DMS53 treated with DMSO at 0.1 percent for 48 hours (cell line): Measurements from ENCODE around the gene NUP214.

ENCODE experiments used
- DNase-seq: peaks from one replicate; lab custom pipeline; 2025; ENCODE audit not compliant: unreplicated experiment; lab: John Stamatoyannopoulos, UW

The NUP214 gene

DNA sequence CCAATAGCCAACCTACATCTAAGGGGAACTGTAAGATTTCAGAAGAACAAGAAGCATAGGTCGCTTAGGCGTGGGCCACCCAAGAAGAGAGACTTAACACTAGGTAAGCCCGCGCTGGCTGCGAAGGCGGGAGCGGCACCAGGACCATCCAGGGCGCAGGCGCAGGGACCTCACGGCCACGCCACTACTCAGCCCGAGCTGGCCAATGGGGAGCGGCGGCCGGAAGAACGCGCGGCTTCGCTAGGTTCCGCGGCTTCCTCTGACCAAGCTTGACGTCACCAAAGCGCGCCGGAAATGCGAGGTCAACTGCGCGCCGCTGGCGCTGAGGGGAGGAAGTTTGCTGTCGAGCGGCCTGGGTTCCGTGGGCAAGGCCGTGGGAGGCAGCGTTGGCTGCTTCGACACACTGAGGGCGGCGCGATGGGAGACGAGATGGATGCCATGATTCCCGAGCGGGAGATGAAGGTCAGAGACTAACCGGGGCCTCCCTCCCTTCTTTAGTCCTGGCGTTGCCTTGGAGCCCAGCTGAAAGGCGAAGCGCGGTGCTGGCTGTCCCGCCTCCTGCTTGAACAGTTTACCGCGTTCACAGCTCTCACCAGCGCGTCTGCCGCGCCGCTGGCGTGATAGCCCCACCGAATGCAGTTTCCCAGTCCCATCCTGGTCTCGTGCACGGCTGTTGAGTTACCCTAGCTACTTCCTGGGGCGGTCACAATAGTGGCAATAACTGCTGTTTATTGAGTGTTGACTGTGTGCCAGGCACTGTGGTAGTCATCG, at the start of gene NUP214:
Gene NUP214, plus strand, starts transcription at position 299 of the 771 bp plus-strand sequence. Its CDS starts 119 bp downstream, at position 418.
- DNase-seq: peak; percentile 96

DNA sequence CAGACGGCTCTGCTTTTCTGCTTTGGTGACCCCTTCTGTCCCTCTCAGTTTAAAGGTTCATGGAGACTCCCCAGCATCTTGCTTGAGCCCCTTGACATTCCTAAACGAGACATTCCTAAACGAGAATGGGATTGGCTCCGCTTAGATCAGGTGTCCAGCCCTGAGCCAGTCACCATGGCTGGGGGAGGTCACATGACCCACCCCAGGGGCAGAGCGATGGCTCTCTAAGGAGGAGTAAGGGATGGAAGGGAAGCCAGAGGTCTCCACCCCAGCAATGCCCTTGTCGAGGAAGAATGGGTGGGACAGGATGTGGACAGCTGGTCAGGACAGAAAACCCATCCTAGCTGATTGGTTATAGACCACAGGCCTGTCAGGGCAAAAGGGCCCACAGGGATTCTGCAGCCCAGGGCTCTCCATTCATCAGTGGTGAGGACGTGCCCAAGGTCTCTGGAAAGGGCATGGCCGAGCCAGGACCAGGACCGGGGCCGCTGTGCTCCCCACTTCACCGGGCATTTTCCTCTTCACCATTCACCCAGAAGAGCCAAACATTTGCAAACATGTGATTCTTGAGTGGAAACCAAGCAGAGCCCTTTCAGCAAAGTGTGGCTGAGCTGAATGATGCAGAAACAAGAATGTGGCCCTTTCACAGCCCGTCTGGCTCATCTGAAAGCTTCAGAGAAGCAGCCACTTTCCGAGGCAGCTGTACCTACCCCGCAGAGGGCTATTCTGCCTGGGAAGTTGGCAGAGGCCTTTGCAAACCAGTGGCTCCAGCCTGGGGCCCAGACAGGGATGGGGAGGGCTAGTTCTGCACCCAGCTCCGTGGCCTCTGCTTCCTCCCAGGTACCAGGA, 48.8 kb upstream of the NUP214 start:
- DNase-seq: no peak

DNA sequence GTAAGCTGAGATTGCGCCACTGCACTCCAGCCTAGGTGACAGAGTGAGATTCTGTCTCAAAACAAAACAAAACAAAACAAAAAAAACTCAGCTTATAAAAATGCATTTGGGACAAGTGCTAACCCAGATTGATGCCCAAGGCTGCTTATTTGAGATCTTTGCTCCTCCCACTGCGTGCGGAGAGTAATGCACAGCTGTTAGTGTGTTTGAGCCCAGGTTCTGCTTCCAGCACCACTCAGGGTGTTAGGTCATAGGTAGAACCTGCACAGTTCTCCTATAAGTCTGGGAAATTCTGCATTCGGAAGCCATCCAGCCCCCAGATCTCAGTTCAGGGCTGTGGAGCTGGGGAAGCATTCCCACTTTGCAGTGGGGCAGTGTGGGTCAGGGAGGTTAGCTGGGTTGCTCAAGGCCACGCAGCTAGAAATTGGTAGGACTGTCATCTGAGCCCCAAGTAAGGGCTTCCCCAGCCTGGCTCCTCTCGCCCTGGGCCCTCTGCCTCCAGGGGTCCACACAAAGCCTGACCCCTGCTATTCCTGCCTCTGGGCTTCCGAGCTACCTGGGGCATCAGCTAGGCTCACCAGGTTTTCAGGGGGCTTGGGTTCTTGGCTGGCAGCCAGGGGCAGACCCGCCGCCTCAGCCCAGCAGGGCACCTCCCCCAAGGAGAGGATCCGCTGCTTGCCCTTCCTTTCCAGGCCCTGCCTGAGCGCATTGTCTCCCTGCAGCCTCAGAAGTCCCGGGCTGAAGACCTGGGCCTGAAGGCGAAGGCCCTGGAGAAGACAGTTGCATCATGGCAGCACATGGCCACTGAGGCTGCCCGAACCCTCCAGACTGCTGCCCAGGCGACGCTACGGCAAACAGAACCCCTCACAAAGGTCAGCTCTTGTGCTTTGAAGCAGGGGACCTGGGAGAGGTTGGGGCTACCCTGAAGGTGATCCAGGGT, 46.7 kb upstream of the NUP214 start:
- no peak for DNase-seq

DNA sequence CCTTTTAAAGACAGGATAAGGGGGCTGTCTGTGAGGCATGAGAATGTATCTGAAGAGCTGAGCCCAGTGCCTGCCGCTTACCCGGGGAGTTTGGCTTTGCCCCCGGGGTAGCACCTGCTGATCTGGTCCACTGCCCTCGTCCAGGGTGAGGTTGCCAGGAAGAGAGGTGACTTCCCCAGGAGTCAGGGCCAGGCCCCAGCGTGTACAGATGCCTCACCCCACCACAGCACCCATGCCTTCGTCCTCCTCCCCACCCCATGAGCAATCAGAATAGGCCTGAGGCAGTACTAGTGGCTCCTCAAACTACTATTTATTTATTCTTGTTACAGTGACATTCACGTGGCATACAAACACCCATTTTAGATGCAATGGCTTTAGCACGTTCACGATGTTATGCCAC, 44.8 kb upstream of the NUP214 start:
- no peak for DNase-seq

DNA sequence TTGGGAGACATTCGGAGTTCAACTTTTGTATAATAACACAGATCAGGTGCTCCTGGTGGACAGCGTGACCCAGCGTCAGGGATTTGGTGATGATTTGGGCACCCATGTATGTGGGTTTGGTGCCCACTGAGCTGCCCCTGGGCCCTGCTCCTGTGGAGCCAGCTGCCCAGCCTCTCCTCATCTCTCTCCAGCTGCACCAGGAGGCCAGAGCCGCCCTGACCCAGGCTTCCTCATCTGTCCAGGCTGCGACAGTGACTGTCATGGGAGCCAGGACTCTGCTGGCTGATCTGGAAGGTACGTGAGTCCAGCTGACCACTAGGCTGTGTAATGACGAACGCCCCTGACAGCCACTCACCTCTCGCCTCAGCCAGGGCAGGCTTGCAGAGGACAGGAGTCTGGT, 43.5 kb upstream of the NUP214 start:
- DNase-seq: no peak

DNA sequence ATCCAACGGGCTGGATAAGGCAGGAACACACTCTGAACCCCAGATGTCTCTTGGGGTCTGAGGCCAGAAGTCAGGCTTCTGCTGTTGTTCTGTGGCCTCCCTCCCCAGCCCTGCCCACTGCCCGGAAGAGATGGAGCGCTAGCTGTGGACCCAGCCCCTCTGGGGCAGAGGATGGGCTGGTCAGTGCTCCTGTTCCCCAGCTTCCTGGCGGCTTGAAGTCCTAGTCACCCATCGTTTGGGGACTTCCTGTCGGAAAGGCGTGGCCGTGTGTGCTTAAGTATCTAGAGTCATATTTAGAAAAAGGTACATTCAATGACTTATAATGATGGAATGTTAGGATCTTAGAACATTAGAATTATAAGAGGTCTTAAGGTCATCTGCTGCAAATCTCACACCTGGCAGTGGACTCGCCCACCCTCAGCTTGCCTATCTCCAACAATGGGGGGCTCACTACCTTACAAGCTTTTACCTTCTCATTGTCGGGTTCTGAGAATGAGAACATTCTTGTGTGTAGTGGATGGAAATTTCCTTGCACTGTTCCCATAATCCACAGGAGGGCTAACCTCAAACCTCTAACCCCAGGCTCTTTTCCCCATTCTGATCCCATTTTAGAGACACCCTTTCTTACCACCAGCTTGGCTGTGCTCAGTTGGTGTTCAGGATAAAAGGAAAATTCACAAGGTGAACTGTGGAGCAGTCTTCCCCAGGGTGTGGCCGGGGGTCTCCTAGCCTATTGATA, 42.4 kb upstream of the NUP214 start:
- DNase-seq: no peak

DNA sequence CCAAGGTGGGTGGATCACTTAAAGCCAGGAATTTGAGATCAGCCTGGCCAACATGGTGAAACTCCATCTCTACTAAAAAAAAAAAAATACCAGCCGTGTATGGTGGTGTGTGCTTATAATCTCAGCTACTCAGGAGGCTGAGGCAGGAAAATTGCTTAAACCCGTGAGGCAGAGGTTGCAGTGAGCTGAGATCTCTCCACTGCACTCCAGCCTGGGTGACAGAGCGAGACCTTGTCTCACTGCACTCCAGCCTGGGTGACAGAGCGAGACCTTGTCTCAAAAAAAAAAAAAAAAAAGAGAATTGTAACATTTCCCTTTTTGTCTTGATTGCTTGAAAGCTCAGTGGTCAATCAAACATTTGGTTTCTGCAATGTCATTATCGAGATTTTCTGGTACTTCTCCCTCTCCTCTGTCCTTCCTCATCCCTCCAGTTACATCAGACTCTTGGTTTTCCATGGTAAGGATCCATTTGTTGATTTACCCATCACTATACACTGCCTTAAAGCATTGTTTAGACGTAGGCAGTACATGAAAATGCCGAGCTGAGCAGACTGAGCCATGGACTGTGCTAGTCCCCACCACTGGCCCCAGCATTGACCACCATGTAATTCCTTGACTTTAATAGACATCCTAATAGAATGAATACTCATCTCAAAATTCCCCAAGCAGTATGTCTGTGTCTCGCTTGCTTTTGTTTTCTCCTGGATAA, 40.6 kb upstream of the NUP214 start:
- DNase-seq: no peak

DNA sequence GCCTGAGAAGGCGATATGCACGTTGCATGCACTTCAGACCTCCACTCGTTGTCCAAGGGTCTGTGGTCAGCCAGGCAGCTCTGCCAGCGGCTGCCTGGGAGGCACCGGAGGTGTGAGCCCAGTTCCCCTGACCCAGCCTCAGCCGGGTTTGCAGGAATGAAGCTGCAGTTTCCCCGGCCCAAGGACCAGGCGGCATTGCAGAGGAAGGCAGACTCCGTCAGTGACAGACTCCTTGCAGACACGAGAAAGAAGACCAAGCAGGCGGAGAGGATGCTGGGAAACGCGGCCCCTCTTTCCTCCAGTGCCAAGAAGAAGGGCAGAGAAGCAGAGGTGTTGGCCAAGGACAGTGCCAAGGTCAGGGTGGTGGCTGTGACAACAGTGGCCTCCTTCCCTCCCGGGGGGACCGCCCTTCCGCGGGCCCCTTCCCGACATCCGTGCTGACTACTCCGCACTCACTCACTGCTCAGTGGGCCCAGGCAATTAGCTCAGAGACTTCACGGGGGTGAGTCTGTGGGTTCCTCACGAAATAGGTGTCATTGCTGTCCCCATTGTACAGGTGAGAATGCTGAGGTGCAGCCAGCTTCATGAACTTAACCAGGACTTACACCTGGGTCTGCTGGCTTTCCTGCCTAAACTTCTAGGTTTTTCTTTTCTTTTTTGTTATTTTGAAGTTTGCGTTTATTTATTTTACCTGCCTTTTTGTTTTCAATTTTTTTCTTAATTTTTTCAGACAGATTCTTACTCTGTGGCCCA, 39.8 kb upstream of the NUP214 start:
- no peak for DNase-seq

DNA sequence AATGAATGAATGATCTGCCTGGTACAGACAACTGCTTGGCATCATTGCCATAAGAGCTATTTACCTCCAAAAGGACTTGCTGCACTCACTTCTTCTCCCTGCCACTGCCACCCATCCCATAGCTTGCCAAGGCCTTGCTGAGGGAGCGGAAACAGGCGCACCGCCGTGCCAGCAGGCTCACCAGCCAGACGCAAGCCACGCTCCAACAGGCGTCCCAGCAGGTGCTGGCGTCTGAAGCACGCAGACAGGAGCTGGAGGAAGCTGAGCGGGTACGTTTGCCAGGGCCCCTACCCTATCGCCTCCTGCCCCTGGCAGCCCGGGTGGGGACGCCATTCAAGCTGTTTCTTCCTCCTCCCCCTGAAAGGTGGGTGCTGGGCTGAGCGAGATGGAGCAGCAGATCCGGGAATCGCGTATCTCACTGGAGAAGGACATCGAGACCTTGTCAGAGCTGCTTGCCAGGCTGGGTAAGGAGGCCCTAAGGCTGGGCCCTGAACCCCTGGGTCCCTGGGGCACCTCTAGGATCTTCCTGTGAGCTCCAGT, 38.0 kb upstream of the NUP214 start:
- DNase-seq: no peak

DNA sequence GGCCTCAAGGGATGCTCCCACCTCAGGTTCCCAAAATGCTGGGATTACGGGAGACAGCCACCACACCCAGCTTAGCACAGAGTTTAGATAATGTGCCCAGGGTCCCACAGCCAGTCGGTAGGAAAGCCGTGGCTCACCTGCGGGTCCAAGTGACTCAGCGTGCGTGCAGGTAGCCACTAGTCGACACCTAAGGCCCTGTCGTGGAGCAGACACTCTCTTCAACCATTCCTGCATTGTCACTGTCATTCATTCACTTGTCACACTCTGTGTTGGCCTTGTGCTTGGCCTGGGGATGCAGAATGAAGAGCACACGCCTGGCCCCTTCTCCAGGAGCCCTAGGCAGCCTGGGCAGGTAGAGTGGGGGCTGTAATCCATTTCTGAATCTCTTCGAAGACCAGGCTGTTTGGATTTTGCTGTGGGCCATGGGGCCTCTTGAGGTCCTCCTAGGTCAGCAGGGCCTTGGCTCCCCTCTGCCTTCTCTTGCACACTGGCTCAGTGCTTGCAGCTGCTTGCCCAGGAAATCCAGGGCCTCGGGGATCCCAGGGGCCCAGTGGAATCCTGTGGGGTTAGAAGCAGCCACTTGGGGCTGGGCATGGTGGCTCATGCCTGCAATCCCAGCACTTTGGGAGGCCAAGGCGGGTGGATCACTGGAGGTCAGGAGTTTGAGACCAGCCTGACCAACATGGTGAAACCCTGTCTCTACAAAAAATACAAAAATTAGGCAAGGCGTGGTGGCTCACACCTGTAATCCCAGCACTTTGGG, 35.2 kb upstream of the NUP214 start:
- no peak for DNase-seq

DNA sequence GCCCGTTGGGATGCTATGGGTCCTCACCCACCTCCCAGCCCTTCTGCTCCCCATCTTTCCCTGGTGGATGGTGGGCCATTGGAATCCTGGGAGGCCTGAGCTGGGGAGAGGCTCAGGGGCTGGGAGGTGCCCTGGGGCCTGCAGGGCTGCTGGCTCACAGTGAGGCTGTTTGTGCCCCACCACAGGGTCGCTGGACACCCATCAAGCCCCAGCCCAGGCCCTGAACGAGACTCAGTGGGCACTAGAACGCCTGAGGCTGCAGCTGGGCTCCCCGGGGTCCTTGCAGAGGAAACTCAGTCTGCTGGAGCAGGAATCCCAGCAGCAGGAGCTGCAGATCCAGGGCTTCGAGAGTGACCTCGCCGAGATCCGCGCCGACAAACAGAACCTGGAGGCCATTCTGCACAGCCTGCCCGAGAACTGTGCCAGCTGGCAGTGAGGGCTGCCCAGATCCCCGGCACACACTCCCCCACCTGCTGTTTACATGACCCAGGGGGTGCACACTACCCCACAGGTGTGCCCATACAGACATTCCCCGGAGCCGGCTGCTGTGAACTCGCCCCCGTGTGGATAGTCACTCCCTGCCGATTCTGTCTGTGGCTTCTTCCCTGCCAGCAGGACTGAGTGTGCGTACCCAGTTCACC, 33.9 kb upstream of the NUP214 start:
- no peak for DNase-seq

DNA sequence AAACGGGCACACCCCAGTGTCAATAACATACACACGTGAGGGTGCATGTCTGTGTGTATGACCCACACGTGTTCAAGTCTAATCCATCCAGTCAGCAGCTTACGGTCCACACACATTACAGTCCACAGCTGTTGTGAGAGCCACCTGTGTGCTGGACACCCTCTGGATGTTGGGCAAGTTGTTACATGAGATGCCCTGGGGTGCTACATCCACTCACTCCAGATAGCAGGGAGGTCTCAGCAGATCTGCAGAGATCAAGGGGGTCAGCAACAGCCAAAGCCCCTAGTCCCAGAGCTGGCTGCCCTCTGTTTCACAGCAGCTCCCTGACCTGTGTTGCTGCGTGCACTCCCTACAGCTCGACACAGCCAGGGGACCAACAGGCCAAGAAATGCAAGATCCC, 33.4 kb upstream of the NUP214 start:
- DNase-seq: no peak

DNA sequence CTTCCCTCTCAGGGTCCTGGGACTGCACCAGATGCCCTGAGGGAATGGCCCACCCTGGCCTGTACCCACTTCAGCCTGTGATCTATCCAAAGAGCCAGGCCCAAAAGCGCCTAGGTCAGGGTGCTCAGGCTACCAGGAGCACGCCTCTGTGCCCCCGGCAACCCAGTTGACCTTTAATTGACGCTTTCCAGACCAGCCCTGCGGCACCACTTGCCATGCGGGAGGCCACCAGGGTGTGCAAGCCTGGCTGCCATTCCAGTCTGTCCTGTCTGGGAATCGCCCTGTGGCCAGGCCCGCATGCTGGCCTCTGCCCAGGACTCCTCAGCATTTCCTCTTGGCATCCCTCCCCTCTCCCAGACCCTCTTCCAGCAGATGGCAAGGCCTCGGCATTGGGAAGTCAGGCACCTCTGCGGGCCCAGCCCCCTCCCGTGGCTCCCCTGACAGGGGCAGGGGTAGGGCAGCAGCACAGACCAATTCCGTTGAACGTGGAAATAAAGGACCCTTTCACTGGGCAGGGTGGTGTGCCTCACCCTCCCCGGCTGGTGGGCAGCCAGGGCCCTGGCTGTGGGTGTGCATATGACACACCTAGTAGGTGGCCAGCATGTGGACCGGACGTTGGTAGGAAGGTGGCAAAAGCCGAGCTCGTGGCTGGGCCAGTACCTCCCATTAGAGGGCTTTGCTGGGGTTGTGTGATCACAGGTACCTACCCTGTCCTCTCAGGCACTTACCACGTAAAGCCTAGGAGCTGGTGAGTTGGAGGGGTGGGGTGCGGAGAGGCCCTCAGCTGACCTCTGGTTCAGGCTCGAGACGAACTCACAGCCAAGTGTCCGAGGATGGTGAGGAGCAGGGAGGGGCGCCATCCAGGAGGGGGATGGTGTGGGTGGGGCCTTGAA, 32.6 kb upstream of the NUP214 start:
- DNase-seq: no peak

DNA sequence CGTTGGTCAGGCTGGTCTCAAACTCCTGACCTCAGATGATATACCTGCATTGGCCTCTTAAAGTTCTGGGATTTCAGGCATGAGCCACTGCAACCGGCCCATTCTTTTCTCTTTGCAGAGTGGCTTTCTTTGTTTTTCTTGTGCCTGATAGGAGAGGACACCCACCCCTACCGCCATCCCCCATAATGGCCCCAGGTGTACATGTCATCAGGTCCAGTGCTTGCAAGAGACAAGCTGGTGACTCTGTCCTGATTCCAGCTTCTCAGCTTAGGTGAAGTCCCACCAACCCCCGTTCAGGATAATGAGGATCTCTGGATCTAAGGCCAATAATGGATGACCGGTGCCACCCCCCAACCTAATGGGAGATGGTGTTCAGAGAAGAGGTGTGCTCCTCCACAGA, 31.4 kb upstream of the NUP214 start:
- DNase-seq: no peak

DNA sequence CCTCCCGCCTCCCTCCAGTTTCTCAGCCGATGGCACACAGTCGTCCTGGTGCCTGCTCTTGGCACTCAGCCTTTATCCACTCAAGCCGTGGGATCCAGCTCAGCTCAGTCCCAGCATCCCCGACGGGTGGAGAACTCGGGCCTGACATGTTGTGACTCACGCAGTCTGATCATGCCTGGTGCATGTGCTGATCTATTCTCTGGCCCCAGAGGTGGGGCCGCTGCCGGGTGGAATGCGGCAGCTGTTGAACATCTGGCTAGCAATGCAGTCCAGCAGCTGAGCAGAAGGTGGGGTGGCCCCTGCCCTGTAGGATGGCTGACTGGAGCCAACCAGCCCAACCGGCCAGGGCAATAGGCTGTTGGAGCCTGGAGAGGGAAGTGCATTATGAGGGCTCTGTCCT, 30.8 kb upstream of the NUP214 start:
- no peak for DNase-seq

DNA sequence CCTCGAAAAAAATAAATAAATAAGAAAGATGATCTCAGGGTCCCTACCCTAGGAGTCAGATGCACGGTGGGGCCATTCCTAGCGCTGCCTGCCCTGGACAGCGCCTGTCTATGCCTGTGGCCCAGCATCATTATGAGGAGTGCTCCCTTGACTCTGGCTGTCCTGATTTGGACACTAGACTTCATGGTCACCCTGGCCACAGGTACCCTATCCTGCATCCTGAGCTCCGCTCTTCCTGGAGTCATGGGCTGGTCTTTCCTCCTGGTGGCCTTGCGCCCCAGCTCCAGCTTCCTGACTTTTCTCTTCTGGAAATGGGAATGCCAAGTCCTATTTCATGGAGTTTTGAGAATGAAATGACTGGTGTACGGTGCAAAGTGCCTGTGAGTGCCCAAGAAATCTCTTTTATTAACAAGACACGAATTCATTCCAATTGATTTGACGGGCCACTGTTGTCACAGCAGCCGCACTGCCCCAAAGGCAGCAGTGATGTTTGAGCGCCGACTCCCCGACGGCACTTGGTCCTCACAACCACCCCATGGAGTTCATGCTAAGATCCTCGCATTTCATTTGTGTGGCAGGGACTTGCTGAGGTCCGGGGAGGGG, 29.6 kb upstream of the NUP214 start:
- DNase-seq: peak; percentile 16
